ENCODE data around the gene CERS1. TPM values are rescaled to one million over a fixed set of nuclear protein-coding genes. Genes with fewer than 3 reads are reported as not detected.

CERS1 gene
- total RNA-seq, 1 experiment from 2014 or later: 11.4 TPM

- Histone ChIP-seq H3K27me3 (replicated peaks; ENCODE audit: insufficient read depth, low read depth, low read length, poor library complexity) (no peaks in the 10 kb centered on the region), H3K4me3 (ENCODE audit: low read depth, low read length, poor library complexity, severe bottlenecking) (no peak overlapping the region), H3K27ac (ENCODE audit: low read depth, low read length, poor library complexity, severe bottlenecking) (no peak overlapping the region), H3K9me3 (ENCODE audit: low read depth, low read length, poor library complexity, severe bottlenecking) (no peaks in the 10 kb centered on the region), H3K36me3 (ENCODE audit: insufficient read depth, low read length, poor library complexity, severe bottlenecking) (peaks cover 94% of the 10 kb centered on the region), H3K4me1 (ENCODE audit: insufficient read depth, low read length, poor library complexity, severe bottlenecking) (no peaks in the 10 kb centered on the region)
- POLR2A ChIA-PET (ENCODE audit: low non-redundant PET): no interaction called here
- BruUV-seq (replicated peaks): no TSS peak
- DNase-seq (ENCODE audit: low spot score): no peak
- TF ChIP-seq CTCF (conservative IDR thresholded peaks at IDR 0.05; ENCODE audit: low read depth, low read length): no peak
- no peak for TF ChIP-seq EZH2 (IDR thresholded peaks at IDR 0.05; ENCODE audit: borderline replicate concordance, low read depth, low read length, poor library complexity, severe bottlenecking)
- intact Hi-C loops (cut with micrococcal nuclease; ENCODE audit: unreplicated experiment): no loop called here
- CTCF ChIA-PET: no interaction called here
Measured at GRCh38 chr19:18860302-18860700, 35.7 kb downstream of the CERS1 start.

DNA sequence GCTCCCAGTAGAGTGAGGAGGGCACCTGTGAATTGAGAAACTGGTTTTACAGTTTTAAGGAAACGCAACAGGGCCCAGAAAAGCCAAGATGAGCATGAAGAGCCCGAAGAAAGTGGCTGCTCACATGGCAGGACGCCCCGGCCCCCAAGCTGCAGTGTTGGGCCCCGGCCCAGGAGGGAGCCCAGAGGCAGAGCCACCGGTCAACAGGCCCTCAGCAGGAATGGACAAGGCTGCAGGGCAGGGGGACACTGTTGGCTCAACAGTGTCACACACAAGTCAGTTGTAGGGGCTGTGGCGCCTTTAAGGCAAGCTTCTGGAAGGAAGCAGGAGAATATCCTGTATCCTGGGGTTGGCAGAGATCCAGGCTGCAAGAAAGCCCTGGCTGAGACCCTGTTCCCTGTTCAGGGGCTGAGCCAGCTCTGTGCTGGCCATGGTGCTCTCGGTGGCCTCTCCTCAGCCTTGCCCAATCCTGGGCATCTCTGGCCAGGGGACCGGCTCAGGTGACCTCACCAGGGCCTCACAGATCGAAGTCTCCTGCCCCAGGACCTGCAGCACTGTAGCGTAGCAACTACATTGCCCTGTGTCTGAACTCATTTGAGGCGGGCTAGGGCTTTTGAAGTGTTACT, 36.2 kb downstream of the CERS1 start:
- Histone ChIP-seq H3K4me1 (ENCODE audit: insufficient read depth, low read length, poor library complexity, severe bottlenecking) (no peaks in the 10 kb centered on the region), H3K27ac (ENCODE audit: low read depth, low read length, poor library complexity, severe bottlenecking) (no peak overlapping the region), H3K27me3 (replicated peaks; ENCODE audit: insufficient read depth, low read depth, low read length, poor library complexity) (no peaks in the 10 kb centered on the region), H3K4me3 (ENCODE audit: low read depth, low read length, poor library complexity, severe bottlenecking) (no peak overlapping the region), H3K36me3 (ENCODE audit: insufficient read depth, low read length, poor library complexity, severe bottlenecking) (peaks cover 95% of the 10 kb centered on the region), H3K9me3 (ENCODE audit: low read depth, low read length, poor library complexity, severe bottlenecking) (no peaks in the 10 kb centered on the region)
- intact Hi-C loops (cut with micrococcal nuclease; ENCODE audit: unreplicated experiment): no loop called here
- ChIA-PET POLR2A (ENCODE audit: low non-redundant PET) (no interaction called here), CTCF (interaction anchor here (0.6 kb wide), 1 partner anchor 419 kb away, joined by 3 read pairs; no protein-coding TSS in a partner anchor)
- no TSS peak for BruUV-seq (replicated peaks)
- no peak for DNase-seq (ENCODE audit: low spot score)
- TF ChIP-seq EZH2 (IDR thresholded peaks at IDR 0.05; ENCODE audit: borderline replicate concordance, low read depth, low read length, poor library complexity, severe bottlenecking) (no peak), CTCF (conservative IDR thresholded peaks at IDR 0.05; ENCODE audit: low read depth, low read length) (no peak)

DNA sequence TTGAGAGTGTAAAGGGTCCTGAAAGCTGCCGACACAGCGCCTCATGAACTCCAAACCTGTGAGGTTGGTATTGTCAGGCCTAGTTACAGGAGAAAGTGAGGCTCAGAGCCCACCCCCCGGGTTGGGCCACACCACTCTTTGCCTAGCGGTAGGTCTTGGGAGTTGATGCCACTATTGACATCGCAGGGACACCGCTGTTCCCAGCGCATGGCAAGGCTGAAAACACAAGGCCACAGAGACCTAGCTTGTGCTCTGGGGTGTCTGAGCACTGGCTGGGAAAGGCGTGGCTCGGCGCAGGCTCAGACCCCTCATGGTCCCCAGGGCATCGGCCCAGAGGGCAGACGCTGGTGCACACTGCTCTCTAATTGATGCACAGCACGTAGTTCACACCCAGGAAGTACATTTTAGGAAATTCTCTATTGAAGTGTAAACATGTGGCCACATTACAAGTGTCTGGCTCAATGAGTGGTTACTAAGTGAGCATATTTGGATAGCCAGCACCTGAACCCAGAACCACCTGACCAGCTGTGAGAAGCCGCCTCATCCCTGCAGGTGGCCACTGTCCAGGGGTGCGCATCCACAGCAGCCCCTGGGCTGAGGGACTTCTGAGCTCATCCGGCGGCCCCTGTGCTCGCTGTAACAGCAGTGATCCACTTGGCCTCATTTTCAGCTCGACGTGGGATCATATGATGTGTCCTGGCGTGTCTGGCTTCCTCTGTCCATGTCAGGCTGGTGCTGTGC, 36.9 kb downstream of the CERS1 start:
- intact Hi-C loops (cut with micrococcal nuclease; ENCODE audit: unreplicated experiment): no loop called here
- POLR2A ChIA-PET (ENCODE audit: low non-redundant PET): no interaction called here
- no peak overlapping the region for H3K27ac ChIP-seq (ENCODE audit: low read depth, low read length, poor library complexity, severe bottlenecking)
- H3K4me3 ChIP-seq (ENCODE audit: low read depth, low read length, poor library complexity, severe bottlenecking): no peak overlapping the region
- no peaks in the 10 kb centered on the region for H3K9me3 ChIP-seq (ENCODE audit: low read depth, low read length, poor library complexity, severe bottlenecking)
- peaks cover 96% of the 10 kb centered on the region for H3K36me3 ChIP-seq (ENCODE audit: insufficient read depth, low read length, poor library complexity, severe bottlenecking)
- no peaks in the 10 kb centered on the region for H3K4me1 ChIP-seq (ENCODE audit: insufficient read depth, low read length, poor library complexity, severe bottlenecking)
- no peaks in the 10 kb centered on the region for H3K27me3 ChIP-seq (replicated peaks; ENCODE audit: insufficient read depth, low read depth, low read length, poor library complexity)
- DNase-seq (ENCODE audit: low spot score): no peak
- BruUV-seq (replicated peaks): no TSS peak
- CTCF ChIA-PET: interaction anchor here (0.6 kb wide), 1 partner anchor 418 kb away, joined by 3 read pairs; no protein-coding TSS in a partner anchor
- TF ChIP-seq EZH2 (IDR thresholded peaks at IDR 0.05; ENCODE audit: borderline replicate concordance, low read depth, low read length, poor library complexity, severe bottlenecking) (no peak), CTCF (conservative IDR thresholded peaks at IDR 0.05; ENCODE audit: low read depth, low read length) (no peak)
